CD14-positive monocyte (primary cell): ENCODE measurements around the gene MBNL2. TPM values are rescaled to one million over a fixed set of nuclear protein-coding genes. Genes with fewer than 3 reads are reported as not detected.
A peak's percentile ranks its signal among the peaks of the same experiment; 100 is the strongest.

Experiments
- DNase-seq, 3 donors: peaks; one replicate each; pipeline ENCODE4 v3.0.0-alpha.2; 2011 to 2022
- H2AFZ ChIP-seq: 2 replicates; pipeline ENCODE4 v1.6.0; 2012; ENCODE audit warnings: mild to moderate bottlenecking, low read depth, low read length, inconsistent platforms; ENCODE audit not compliant: insufficient read depth, poor library complexity, severe bottlenecking
- H3K27ac ChIP-seq, 2 donors: 1 replicate in 1 of 2; 2 replicates in 1 of 2; pipeline ENCODE4 v1.5.1; 2012 to 2013; ENCODE audit warnings: low read length in 2 of 2, control low read depth in 1 of 2, inconsistent platforms in 1 of 2, low read depth in 1 of 2, mild to moderate bottlenecking in 1 of 2
- H3K27me3 ChIP-seq, 2 donors: one replicate each; pipeline versions ENCODE4 v1.6.0 to v1.6.1; 2011 to 2013; ENCODE audit warnings: low read length in 2 of 2; ENCODE audit not compliant: control insufficient read depth in 2 of 2, insufficient read depth in 2 of 2
- H3K36me3 ChIP-seq, 2 donors: replicated peaks in 1 of 2; 1 replicate in 1 of 2; 2 replicates in 1 of 2; pipeline versions ENCODE4 v1.5.1 to v1.6.1; 2012 to 2013; ENCODE audit warnings: low read length in 2 of 2, control low read depth in 1 of 2, inconsistent platforms in 1 of 2, mild to moderate bottlenecking in 1 of 2; ENCODE audit not compliant: insufficient read depth in 2 of 2, control insufficient read depth in 1 of 2
- H3K4me1 ChIP-seq, 2 donors: 1 replicate in 1 of 2; 2 replicates in 1 of 2; pipeline versions ENCODE4 v1.5.1 to v1.6.1; 2012 to 2013; ENCODE audit warnings: low read length in 2 of 2, control low read depth in 1 of 2, inconsistent platforms in 1 of 2, mild to moderate bottlenecking in 1 of 2, moderate library complexity in 1 of 2; ENCODE audit not compliant: insufficient read depth in 2 of 2, control insufficient read depth in 1 of 2
- H3K4me2 ChIP-seq: replicated peaks from 2 replicates; pipeline ENCODE3; 2012; ENCODE audit warnings: low read length, moderate library complexity, mild to moderate bottlenecking; ENCODE audit not compliant: poor library complexity, severe bottlenecking; ENCODE audit errors: extremely low read depth
- H3K4me3 ChIP-seq, 3 experiments: fragments of 200-600 bp in 1 of 3; sonication (generic) in 1 of 3; replicated peaks in 1 of 3; 1 replicate in 2 of 3; 2 replicates in 1 of 3; pipeline ENCODE4 v1.5.1; 2011 to 2013; ENCODE audit warnings: low read length in 3 of 3, mild to moderate bottlenecking in 3 of 3, control low read depth in 2 of 3, low read depth in 2 of 3, inconsistent platforms in 1 of 3, moderate library complexity in 1 of 3
- H3K79me2 ChIP-seq: 2 replicates; pipeline ENCODE4 v1.6.0; 2012; ENCODE audit warnings: mild to moderate bottlenecking, control low read depth, inconsistent platforms, low read length, moderate library complexity; ENCODE audit not compliant: insufficient read depth
- H3K9ac ChIP-seq: 2 replicates; pipeline ENCODE4 v1.6.0; 2017; ENCODE audit warnings: low read length, mild to moderate bottlenecking; ENCODE audit not compliant: insufficient read depth, poor library complexity, severe bottlenecking
- H3K9me3 ChIP-seq, 2 donors: replicated peaks in 1 of 2; 1 replicate in 1 of 2; 2 replicates in 1 of 2; pipeline versions ENCODE4 v1.5.1 to v1.6.1; 2012 to 2013; ENCODE audit warnings: low read length in 2 of 2, control low read depth in 1 of 2; ENCODE audit not compliant: control insufficient read depth in 1 of 2, insufficient read depth in 1 of 2
- H4K20me1 ChIP-seq: 2 replicates; pipeline ENCODE4 v1.6.0; 2012; ENCODE audit warnings: mild to moderate bottlenecking, low read length, control low read depth, moderate library complexity; ENCODE audit not compliant: insufficient read depth
- H3K27ac Mint-ChIP-seq, 7 donors: one replicate each; pipeline ENCODE4 v1.8.0; 2020; ENCODE audit warnings: mild to moderate bottlenecking in 7 of 7, mixed read lengths in 7 of 7, moderate library complexity in 6 of 7, inconsistent platforms in 2 of 7
- H3K27me3 Mint-ChIP-seq, 3 donors: one replicate each; pipeline ENCODE4 v1.8.0; 2021 to 2022; ENCODE audit warnings: low read depth in 3 of 3, mild to moderate bottlenecking in 3 of 3, mixed read lengths in 3 of 3, moderate library complexity in 3 of 3, inconsistent platforms in 1 of 3
- H3K36me3 Mint-ChIP-seq, 2 donors: one replicate each; pipeline ENCODE4 v1.8.0; 2020; ENCODE audit warnings: mixed read lengths in 2 of 2, inconsistent platforms in 1 of 2, mild to moderate bottlenecking in 1 of 2
- H3K4me1 Mint-ChIP-seq: one replicate; pipeline ENCODE4 v1.8.0; 2020; ENCODE audit warnings: mild to moderate bottlenecking, mixed read lengths
- H3K4me3 Mint-ChIP-seq, 2 donors: one replicate each; pipeline ENCODE4 v1.8.0; 2020; ENCODE audit warnings: mild to moderate bottlenecking in 2 of 2, mixed read lengths in 2 of 2, moderate library complexity in 1 of 2
- H3K9me3 Mint-ChIP-seq, 7 donors: one replicate each; pipeline ENCODE4 v1.8.0; 2020 to 2022; ENCODE audit warnings: mixed read lengths in 7 of 7, mild to moderate bottlenecking in 6 of 7, moderate library complexity in 6 of 7, inconsistent platforms in 2 of 7
- CTCF ChIP-seq: fragments of 200-600 bp; IDR thresholded peaks from one replicate; pipeline ENCODE4 v1.8.0; 2022; ENCODE audit warnings: antibody characterized with exemption, mild to moderate bottlenecking
- WGBS: methylation state at CpG from one replicate; pipeline ENCODE4 v1.1.5; 2013; ENCODE audit warnings: missing lambda C conversion rate; ENCODE audit not compliant: insufficient coverage; 5-methylcytosine and 5-hydroxymethylcytosine counted together
- intact Hi-C, 2 donors: fragments of 100-400 bp; cut with micrococcal nuclease; formaldehyde crosslinking; loops; one replicate each; pipeline versions ENCODE4 v1.15.0 to v1.15.1; 2023
- polyA plus RNA-seq, 3 donors: library from polyadenylated mRNA; depleted of rRNA in 1 of 3; unstranded in 2 of 3; stranded (reverse) in 1 of 3; fragments of 300-500 nt in 2 of 3; fragments of >200 nt in 1 of 3; fragmentation: Illumina TruSeq in 2 of 3; gene quantifications; 1 replicate in 2 of 3; 2 replicates in 1 of 3; pipeline ENCODE4 v1.2.3, GENCODE V29; 2012 to 2021

Gene MBNL2
- polyA plus RNA-seq, 3 donors, result 8.5 to 15.5 (median 13.4) TPM

DNA sequence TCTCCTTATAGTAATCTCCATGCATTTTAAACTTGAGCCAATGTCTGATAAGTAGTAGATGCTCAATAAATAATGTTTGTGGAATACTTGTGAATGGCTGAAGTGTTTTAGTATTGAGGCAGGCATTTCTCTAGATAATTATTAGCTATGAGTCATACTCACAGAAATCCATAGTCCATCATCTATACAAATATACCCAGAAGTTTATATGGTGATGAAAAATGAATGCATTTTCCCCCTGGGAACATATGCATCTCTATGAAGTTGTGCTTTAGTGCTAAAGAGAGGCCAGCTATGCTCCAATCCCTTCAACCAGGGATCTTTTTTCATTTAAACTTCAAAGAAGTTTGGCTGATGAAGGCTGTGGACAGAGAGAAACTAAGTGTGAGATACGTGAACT, 17.2 kb downstream of the MBNL2 start:
- Mint-ChIP-seq H3K9me3 (peaks cover 0 to 3% (median 0%) of the 10 kb centered on the region in 7 donors), H3K27me3 (peaks cover 0 to 8% (median 3%) of the 10 kb centered on the region in 3 donors), H3K36me3 (peaks cover 35 to 50% of the 10 kb centered on the region in 2 donors), H3K4me3 (no peak overlapping the region), H3K27ac (no peak overlapping the region), H3K4me1 (peaks cover 29% of the 10 kb centered on the region)
- peaks cover 100% of the 10 kb centered on the region for H4K20me1 ChIP-seq
- H3K27me3 ChIP-seq, result no peaks in the 10 kb centered on the region
- peaks cover 6 to 10% of the 10 kb centered on the region in 2 donors for H3K4me1 ChIP-seq
- H3K36me3 ChIP-seq, result peaks cover 2 to 19% of the 10 kb centered on the region in 2 donors
- H3K4me2 ChIP-seq, result no peak overlapping the region
- H3K27ac ChIP-seq, result no peak overlapping the region
- no peak for TF ChIP-seq CTCF
- H3K4me3 ChIP-seq, result no peak overlapping the region
- no peak overlapping the region for H3K9ac ChIP-seq
- no peak for DNase-seq
- H2AFZ ChIP-seq, result no peak overlapping the region
- intact Hi-C loops, result no loop called here
- H3K9me3 ChIP-seq, result no peaks in the 10 kb centered on the region
- peaks cover 66% of the 10 kb centered on the region for H3K79me2 ChIP-seq
- WGBS, result 100% methylated on average over 1 of the region's 1 CpG

DNA sequence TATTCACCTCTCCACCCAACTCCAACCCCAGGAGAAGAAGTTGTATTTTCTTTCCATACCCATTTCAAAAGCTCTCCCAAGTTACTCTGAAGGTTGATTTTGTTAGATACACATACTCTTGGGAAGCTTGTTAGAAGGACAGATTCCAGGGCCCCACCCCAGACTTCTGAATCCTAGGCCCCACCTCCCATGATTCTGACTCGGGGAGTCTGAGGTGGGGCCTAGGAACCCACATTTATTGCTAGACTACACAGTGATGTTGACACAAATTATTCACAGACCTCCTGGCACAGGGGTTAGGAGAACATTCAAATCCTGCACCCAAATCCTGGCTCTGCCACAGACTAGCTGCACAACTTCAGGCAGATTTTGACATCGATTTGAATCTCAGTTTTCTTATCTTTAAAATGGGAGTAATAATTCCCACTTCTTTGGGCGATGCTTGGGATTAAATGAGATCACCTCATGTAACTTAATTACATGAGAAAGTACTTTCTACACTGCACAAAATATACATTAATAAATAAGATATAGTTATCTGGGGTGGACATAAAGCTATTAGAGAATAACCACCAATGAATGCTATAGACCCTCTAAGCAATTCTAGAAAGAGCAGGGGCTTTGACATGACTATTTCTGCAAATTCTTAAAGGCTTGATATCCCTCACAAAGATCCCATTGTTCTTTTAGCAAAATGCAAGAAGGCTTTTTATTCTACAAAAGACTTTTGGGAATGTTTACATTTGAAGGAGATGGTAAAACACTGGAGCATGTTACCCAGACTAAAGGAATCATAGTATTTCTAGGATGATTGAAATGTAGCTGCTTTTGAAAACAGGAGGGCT, 18.0 kb downstream of the MBNL2 start:
- Mint-ChIP-seq H3K9me3 (peaks cover 0 to 3% (median 0%) of the 10 kb centered on the region in 7 donors), H3K27ac (peak overlapping the region in 2 of 7 donors; percentile 21 to 27), H3K4me3 (no peak overlapping the region), H3K4me1 (peaks cover 29% of the 10 kb centered on the region), H3K27me3 (peaks cover 0 to 8% (median 3%) of the 10 kb centered on the region in 3 donors), H3K36me3 (peaks cover 28 to 41% of the 10 kb centered on the region in 2 donors)
- TF ChIP-seq CTCF, result no peak
- DNase-seq, result no peak
- intact Hi-C loops, result no loop called here
- H3K4me3 ChIP-seq, result no peak overlapping the region
- no CpG with 5 or more reads among the region's 3 CpGs for WGBS
- H3K4me1 ChIP-seq, result peaks cover 6 to 10% of the 10 kb centered on the region in 2 donors
- H2AFZ ChIP-seq, result no peak overlapping the region
- no peak overlapping the region for H3K4me2 ChIP-seq
- H3K27me3 ChIP-seq, result no peaks in the 10 kb centered on the region
- no peak overlapping the region for H3K9ac ChIP-seq
- no peaks in the 10 kb centered on the region for H3K9me3 ChIP-seq
- no peak overlapping the region for H3K27ac ChIP-seq
- H3K79me2 ChIP-seq, result peaks cover 57% of the 10 kb centered on the region
- peaks cover 100% of the 10 kb centered on the region for H4K20me1 ChIP-seq
- peaks cover 0 to 11% of the 10 kb centered on the region in 2 donors for H3K36me3 ChIP-seq
